GM12875 (cell line): ENCODE results near the gene HBG2.

Experiments
- H3K4me3 ChIP-seq: one replicate; pipeline ENCODE4 v1.5.1; 2011; ENCODE audit warnings: low read depth, low read length, control low read depth
- CTCF ChIP-seq: IDR thresholded peaks from 2 replicates; pipeline ENCODE4 v1.5.1; 2011; ENCODE audit warnings: low read depth, mild to moderate bottlenecking, control low read depth, inconsistent platforms, low read length, moderate library complexity, borderline replicate concordance; ENCODE audit not compliant: insufficient read depth

HBG2 gene

GRCh38 chr11:5247472-5248192 is 6.9 kb downstream of the HBG2 start:
- TF ChIP-seq CTCF = no peak
- H3K4me3 ChIP-seq = no peak overlapping the region

- no peak overlapping the region for H3K4me3 ChIP-seq
- no peak for TF ChIP-seq CTCF
These were observed 7.7 kb downstream of the HBG2 start for GRCh38 chr11:5246772-5247471.

GRCh38 chr11:5245155-5245554 is 9.4 kb downstream of the HBG2 start:
- no peak overlapping the region for H3K4me3 ChIP-seq
- no peak for TF ChIP-seq CTCF

- no peak for TF ChIP-seq CTCF
- no peak overlapping the region for H3K4me3 ChIP-seq
These were observed 10.8 kb downstream of the HBG2 start for GRCh38 chr11:5243816-5244180.

GRCh38 chr11:5242933-5243815 is 11.4 kb downstream of the HBG2 start:
- no peak overlapping the region for H3K4me3 ChIP-seq
- TF ChIP-seq CTCF = no peak

- H3K4me3 ChIP-seq = no peak overlapping the region
- TF ChIP-seq CTCF = no peak
These were observed 12.4 kb downstream of the HBG2 start for GRCh38 chr11:5242208-5242607.
